Neural progenitor cell (in vitro differentiated cells): ENCODE results near the gene INSR. TPM values are rescaled to one million over a fixed set of nuclear protein-coding genes. Genes with fewer than 3 reads are reported as not detected.

Source experiments
- DNase-seq: peaks from one replicate; pipeline ENCODE4 v3.0.0-alpha.2; 2016; ENCODE audit warnings: low spot score
- H2AFZ ChIP-seq: fragments of 200-600 bp; sonication (generic); replicated peaks from 2 replicates; pipeline ENCODE4 v1.6.1; 2016; ENCODE audit warnings: antibody characterized with exemption
- H3F3A ChIP-seq: fragments of 200-600 bp; sonication (generic); 2 replicates; pipeline ENCODE4 v1.6.1; 2016; ENCODE audit warnings: antibody characterized with exemption, low read depth
- H3K27ac ChIP-seq: fragments of 200-600 bp; sonication (generic); 2 replicates; pipeline ENCODE4 v1.5.1; 2016; ENCODE audit warnings: mild to moderate bottlenecking
- H3K27me3 ChIP-seq: fragments of 200-600 bp; sonication (generic); 2 replicates; pipeline ENCODE4 v1.6.1; 2016; ENCODE audit warnings: mild to moderate bottlenecking, moderate library complexity
- H3K36me3 ChIP-seq: fragments of 200-600 bp; sonication (generic); 2 replicates; pipeline ENCODE4 v1.5.1; 2016
- H3K4me1 ChIP-seq: fragments of 200-600 bp; sonication (generic); 2 replicates; pipeline ENCODE4 v1.6.1; 2016; ENCODE audit warnings: mixed run types
- H3K4me2 ChIP-seq: fragments of 200-600 bp; sonication (generic); 2 replicates; pipeline ENCODE4 v1.6.1; 2016
- H3K4me3 ChIP-seq: fragments of 200-600 bp; sonication (generic); 2 replicates; pipeline ENCODE4 v1.5.1; 2016
- H3K79me2 ChIP-seq: fragments of 200-600 bp; sonication (generic); 2 replicates; pipeline ENCODE4 v1.6.1; 2016; ENCODE audit warnings: low read depth
- H3K9ac ChIP-seq: fragments of 200-600 bp; sonication (generic); 2 replicates; pipeline ENCODE4 v1.6.1; 2016
- H3K9me3 ChIP-seq: fragments of 200-600 bp; sonication (generic); 2 replicates; pipeline ENCODE4 v1.5.1; 2016; ENCODE audit warnings: low read depth
- H4K20me1 ChIP-seq: fragments of 200-600 bp; sonication (generic); 2 replicates; pipeline ENCODE4 v1.6.1; 2016; ENCODE audit warnings: low read depth
- H3K27ac Mint-ChIP-seq: 3 replicates; pipeline ENCODE4 v1.8.0; 2021; ENCODE audit warnings: mixed read lengths
- H3K27me3 Mint-ChIP-seq: 2 replicates; pipeline ENCODE4 v1.8.0; 2022; ENCODE audit warnings: low read depth, mild to moderate bottlenecking, inconsistent platforms, moderate library complexity, mixed read lengths; ENCODE audit not compliant: insufficient read depth
- H3K36me3 Mint-ChIP-seq: 3 replicates; pipeline ENCODE4 v1.8.0; 2021; ENCODE audit warnings: mixed read lengths
- H3K4me1 Mint-ChIP-seq: 3 replicates; pipeline ENCODE4 v1.8.0; 2021; ENCODE audit warnings: mixed read lengths
- H3K4me3 Mint-ChIP-seq: 3 replicates; pipeline ENCODE4 v1.8.0; 2021; ENCODE audit warnings: mild to moderate bottlenecking, moderate library complexity, mixed read lengths
- H3K9me3 Mint-ChIP-seq: 3 replicates; pipeline ENCODE4 v1.8.0; 2020; ENCODE audit warnings: mixed read lengths
- CTCF ChIP-seq: fragments of 200-600 bp; sonication (generic); IDR thresholded peaks from 2 replicates; pipeline ENCODE4 v1.5.1; 2017; ENCODE audit warnings: antibody characterized with exemption, mild to moderate bottlenecking
- EZH2 ChIP-seq: fragments of 200-600 bp; sonication (generic); IDR thresholded peaks from 2 replicates; pipeline ENCODE4 v1.6.1; 2017; ENCODE audit warnings: antibody characterized with exemption, mild to moderate bottlenecking, moderate library complexity
- EZH2phosphoT487 ChIP-seq: fragments of 200-600 bp; sonication (generic); IDR thresholded peaks from 2 replicates; pipeline ENCODE4 v1.6.1; 2017; ENCODE audit warnings: antibody characterized with exemption
- total RNA-seq: library from RNA; depleted of rRNA; stranded (reverse); fragments of >200 nt; gene quantifications from 2 replicates; pipeline ENCODE4 v1.2.3, GENCODE V29; 2015; ENCODE audit warnings: low replicate concordance

Gene INSR
- total RNA-seq, 1 donor from 2014 or later = 20.8 TPM

- Mint-ChIP-seq H3K4me3 (no peak overlapping the region), H3K27me3 (peaks cover 2% of the 10 kb centered on the region), H3K4me1 (no peaks in the 10 kb centered on the region), H3K36me3 (no peaks in the 10 kb centered on the region), H3K9me3 (no peaks in the 10 kb centered on the region), H3K27ac (no peak overlapping the region)
- no peaks in the 10 kb centered on the region for H3K27me3 ChIP-seq
- no peak overlapping the region for H3K27ac ChIP-seq
- H3K9me3 ChIP-seq = no peaks in the 10 kb centered on the region
- no peak overlapping the region for H3K4me2 ChIP-seq
- H3F3A ChIP-seq = no peaks in the 10 kb centered on the region
- TF ChIP-seq EZH2phosphoT487 = no peak
- no peak for TF ChIP-seq EZH2
- TF ChIP-seq CTCF = no peak
- no peak overlapping the region for H2AFZ ChIP-seq
- H3K36me3 ChIP-seq = no peaks in the 10 kb centered on the region
- H3K4me3 ChIP-seq = no peak overlapping the region
- no peaks in the 10 kb centered on the region for H4K20me1 ChIP-seq
- H3K4me1 ChIP-seq = no peaks in the 10 kb centered on the region
- DNase-seq = no peak
- H3K9ac ChIP-seq = no peak overlapping the region
- H3K79me2 ChIP-seq = peaks cover 14% of the 10 kb centered on the region
Observed at GRCh38 chr19:7255119-7255518, 39.1 kb downstream of the INSR start.

GRCh38 chr19:7254590-7254989 lies 39.6 kb downstream of the INSR start:
- Histone ChIP-seq H3K9ac (no peak overlapping the region), H3K9me3 (no peaks in the 10 kb centered on the region), H4K20me1 (no peaks in the 10 kb centered on the region), H3K27me3 (no peaks in the 10 kb centered on the region), H3K4me2 (no peak overlapping the region), H3K4me1 (no peaks in the 10 kb centered on the region), H3K4me3 (no peak overlapping the region), H3K27ac (no peak overlapping the region), H3K79me2 (peaks cover 14% of the 10 kb centered on the region), H3K36me3 (no peaks in the 10 kb centered on the region), H2AFZ (no peak overlapping the region), H3F3A (no peaks in the 10 kb centered on the region)
- H3K27me3 Mint-ChIP-seq = peaks cover 2% of the 10 kb centered on the region
- H3K9me3 Mint-ChIP-seq = no peaks in the 10 kb centered on the region
- no peak overlapping the region for H3K27ac Mint-ChIP-seq
- no peak for TF ChIP-seq EZH2
- H3K4me1 Mint-ChIP-seq = no peaks in the 10 kb centered on the region
- no peak for DNase-seq
- H3K36me3 Mint-ChIP-seq = no peaks in the 10 kb centered on the region
- H3K4me3 Mint-ChIP-seq = no peak overlapping the region

- H3K79me2 ChIP-seq = peaks cover 18% of the 10 kb centered on the region
- Mint-ChIP-seq H3K27ac (no peak overlapping the region), H3K4me3 (no peak overlapping the region), H3K4me1 (no peaks in the 10 kb centered on the region), H3K9me3 (no peaks in the 10 kb centered on the region), H3K36me3 (no peaks in the 10 kb centered on the region), H3K27me3 (peaks cover 2% of the 10 kb centered on the region)
- no peaks in the 10 kb centered on the region for H3K27me3 ChIP-seq
- H3K4me3 ChIP-seq = no peak overlapping the region
- no peaks in the 10 kb centered on the region for H3K9me3 ChIP-seq
- no peak overlapping the region for H3K9ac ChIP-seq
- no peaks in the 10 kb centered on the region for H4K20me1 ChIP-seq
- no peaks in the 10 kb centered on the region for H3K36me3 ChIP-seq
- TF ChIP-seq EZH2phosphoT487 (no peak), CTCF (no peak), EZH2 (no peak)
- H3F3A ChIP-seq = no peaks in the 10 kb centered on the region
- H3K4me1 ChIP-seq = no peaks in the 10 kb centered on the region
- no peak for DNase-seq
- H3K27ac ChIP-seq = no peak overlapping the region
- H3K4me2 ChIP-seq = no peak overlapping the region
- no peak overlapping the region for H2AFZ ChIP-seq
Observed at GRCh38 chr19:7252364-7252763, 41.9 kb downstream of the INSR start.

GRCh38 chr19:7251494-7251893 lies 42.7 kb downstream of the INSR start:
- H3K79me2 ChIP-seq = peaks cover 18% of the 10 kb centered on the region
- no peak overlapping the region for H2AFZ ChIP-seq
- Mint-ChIP-seq H3K27me3 (peaks cover 2% of the 10 kb centered on the region), H3K36me3 (no peaks in the 10 kb centered on the region), H3K27ac (no peak overlapping the region), H3K4me1 (no peaks in the 10 kb centered on the region), H3K9me3 (peaks cover 3% of the 10 kb centered on the region), H3K4me3 (no peak overlapping the region)
- no peak for TF ChIP-seq EZH2phosphoT487
- TF ChIP-seq EZH2 = no peak
- no peak for TF ChIP-seq CTCF
- H3K27me3 ChIP-seq = no peaks in the 10 kb centered on the region
- H3K4me3 ChIP-seq = no peak overlapping the region
- H3K27ac ChIP-seq = no peak overlapping the region
- H3F3A ChIP-seq = no peaks in the 10 kb centered on the region
- H3K9ac ChIP-seq = no peak overlapping the region
- no peaks in the 10 kb centered on the region for H4K20me1 ChIP-seq
- no peaks in the 10 kb centered on the region for H3K36me3 ChIP-seq
- DNase-seq = no peak
- H3K4me1 ChIP-seq = no peaks in the 10 kb centered on the region
- H3K4me2 ChIP-seq = no peak overlapping the region
- H3K9me3 ChIP-seq = no peaks in the 10 kb centered on the region
